DMS53 (cell line): ENCODE results near the gene SPECC1L.

Source experiments
- DNase-seq: peaks from one replicate; lab custom pipeline; 2025; lab: John Stamatoyannopoulos, UW

The SPECC1L gene

GRCh38 chr22:24359452-24360120 is 89.0 kb downstream of the SPECC1L start:
- no peak for DNase-seq

DNA sequence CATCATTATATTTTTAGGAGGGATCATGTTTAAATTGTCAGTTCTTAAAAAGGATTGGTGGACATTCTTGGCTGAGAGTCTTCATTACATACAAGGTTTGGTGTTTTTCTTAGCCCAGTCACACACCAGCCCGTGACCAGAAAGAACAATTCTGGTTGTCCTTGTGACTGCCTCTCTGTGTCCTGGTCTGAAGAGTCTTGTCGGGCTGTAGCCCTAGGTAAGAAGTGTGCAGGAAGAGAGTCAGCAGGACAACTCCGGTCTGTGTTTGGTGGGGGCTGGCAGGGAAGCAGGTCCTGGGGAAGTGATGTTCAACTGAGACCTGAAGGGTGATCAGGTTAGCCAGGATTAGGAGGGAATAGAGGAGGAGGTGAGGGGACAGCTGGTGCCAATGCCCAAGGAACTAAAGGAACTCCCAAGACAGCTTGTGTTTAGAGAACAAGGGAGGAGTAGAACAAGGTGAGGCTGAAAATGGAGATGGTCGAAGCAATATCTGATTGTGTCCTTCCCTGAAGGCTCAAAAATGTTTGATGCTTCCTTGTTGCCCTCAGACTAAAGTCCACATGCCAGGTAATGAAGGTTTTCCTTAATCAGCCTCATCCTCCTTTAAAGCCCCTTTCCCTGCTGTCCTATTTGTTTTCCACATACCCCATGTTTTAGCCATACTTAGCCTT is 91.5 kb downstream of the SPECC1L start:
- DNase-seq = no peak

DNA sequence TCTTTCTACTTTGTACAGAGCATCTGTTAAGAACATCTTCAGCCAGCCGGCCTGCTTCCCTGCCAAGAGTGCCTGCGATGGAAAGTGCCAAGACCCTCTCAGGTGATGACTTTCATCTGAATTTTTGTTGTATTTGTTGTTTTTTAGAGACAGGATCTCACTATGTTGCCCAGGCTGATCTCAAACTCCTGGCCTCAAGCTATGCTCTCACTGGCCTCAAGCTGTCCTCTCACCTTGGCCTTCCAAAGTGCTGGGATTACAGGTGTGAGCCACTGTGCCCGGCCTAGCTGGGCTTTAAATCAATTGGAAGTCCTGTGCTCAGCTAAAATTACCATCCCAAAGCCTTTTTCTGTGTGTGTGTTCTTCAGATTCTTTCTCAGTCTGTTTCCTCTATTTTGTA is 92.6 kb downstream of the SPECC1L start:
- no peak for DNase-seq

- no peak for DNase-seq
Observed at GRCh38 chr22:24366701-24367100, 96.1 kb downstream of the SPECC1L start.

- no peak for DNase-seq
Observed at GRCh38 chr22:24367841-24368240, 97.2 kb downstream of the SPECC1L start.

DNA sequence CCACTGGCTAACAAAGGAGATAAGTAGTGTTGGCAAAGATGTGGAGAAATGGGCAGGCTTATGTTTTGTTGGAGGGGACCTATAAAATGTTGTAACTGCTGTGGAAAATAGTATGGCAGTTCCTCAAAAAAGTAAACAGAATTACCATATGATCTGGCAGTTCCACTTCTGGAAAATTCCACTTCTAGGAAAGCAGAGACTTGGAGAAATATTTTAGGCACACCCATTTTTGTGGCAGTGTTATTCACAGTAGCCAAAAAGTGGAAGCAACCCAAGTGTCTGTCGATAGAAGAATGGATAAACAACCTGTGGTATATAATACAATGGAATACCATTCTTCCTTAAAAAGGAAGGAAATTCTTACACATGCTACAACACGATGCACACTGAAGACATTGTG is 99.8 kb downstream of the SPECC1L start:
- DNase-seq = no peak

DNA sequence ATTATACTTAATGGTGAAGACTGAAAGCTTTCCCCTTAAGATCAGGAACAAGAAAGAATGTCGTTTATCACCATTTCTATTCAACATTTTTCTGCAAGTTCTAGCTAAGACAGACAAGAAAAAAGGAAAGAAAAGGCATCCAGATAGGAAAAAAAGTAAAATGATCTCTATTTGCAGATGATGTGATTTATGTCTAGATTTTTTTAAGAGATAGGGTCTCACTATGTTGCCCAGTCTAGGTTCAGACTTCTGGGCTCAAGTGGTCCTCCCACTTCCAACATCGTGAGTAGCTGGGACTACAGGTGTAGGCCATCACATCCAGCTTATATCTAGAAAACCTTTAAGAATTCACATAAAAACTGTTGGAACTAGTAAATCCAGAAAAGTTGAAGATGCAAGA is 105.4 kb downstream of the SPECC1L start:
- no peak for DNase-seq

DNA sequence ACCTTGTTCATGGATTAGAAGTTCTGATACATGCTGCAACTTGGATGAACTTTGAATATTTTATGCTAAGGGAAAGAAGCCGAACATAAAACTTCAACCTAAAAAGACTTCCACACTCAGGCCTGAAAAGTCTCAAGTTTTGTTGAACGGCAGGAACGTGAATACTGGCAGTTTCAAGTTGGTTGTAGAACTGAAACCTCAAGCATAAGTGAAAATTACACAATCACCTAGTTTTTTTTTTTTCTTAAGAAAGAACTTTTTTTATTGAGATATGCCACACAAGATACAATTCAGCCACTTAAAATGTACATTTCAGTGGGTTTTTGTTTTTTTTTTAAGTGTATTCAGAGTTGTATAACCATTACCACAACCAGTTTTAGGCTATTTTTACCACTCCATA is 106.0 kb downstream of the SPECC1L start:
- no peak for DNase-seq

- no peak for DNase-seq
Observed at GRCh38 chr22:24379536-24379935, 108.9 kb downstream of the SPECC1L start.

- DNase-seq = no peak
Observed at GRCh38 chr22:24380220-24380904, 109.7 kb downstream of the SPECC1L start.

DNA sequence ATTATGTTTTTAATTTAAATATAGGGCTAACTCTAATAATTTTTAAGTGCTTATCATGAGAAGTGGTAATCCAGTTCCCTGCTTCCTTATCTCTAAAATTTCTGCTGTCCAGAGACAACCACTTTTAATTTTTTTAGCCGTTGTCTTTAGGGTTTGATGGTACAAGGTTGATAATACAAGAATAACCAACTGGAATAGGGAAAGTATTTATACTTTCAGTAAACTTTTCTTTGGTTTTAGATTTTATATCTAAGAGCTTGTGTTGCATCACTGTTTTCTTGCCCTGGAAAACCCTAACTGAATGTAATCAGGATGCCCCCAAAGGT is 110.2 kb downstream of the SPECC1L start:
- no peak for DNase-seq

DNA sequence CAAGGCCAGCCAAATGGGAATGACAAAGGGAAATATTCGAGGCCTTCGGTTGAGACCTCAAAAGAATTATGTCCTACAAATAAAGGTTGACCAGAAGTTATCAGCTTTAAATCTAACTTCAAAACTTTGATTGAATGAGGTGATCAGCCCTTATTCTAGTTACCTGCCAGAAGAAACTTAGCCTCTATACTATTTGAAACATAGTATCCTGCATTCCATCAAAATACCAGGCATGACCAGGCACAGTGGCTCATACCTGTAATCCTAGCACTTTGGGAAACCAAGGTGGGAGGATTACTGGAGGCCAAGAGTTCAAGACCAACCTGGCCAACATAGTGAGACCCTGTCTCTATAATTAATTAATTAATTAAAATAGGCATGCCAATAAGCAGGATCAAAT is 112.4 kb downstream of the SPECC1L start:
- no peak for DNase-seq

DNA sequence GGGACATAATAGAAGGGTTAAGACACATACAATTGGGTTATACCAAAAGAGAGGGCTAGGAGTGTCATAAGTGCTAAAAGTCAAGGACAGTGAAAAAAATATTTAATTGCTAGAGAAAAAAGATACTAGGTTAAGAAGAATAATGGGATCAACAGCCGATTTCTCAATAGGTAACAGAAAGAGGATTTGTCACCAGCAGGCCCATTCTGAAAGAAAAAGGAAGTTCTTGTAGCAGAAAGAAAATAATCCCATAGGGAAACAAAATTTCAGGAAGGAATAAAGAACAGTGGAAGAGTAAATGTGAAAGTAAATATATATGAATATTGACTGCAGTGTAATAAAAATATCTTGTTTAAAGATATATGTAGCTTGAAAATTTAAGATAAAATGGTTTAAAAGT is 113.5 kb downstream of the SPECC1L start:
- no peak for DNase-seq

- DNase-seq = no peak
Observed at GRCh38 chr22:24386937-24387471, 116.4 kb downstream of the SPECC1L start.

- no peak for DNase-seq
Observed at GRCh38 chr22:24389680-24390079, 119.0 kb downstream of the SPECC1L start.

GRCh38 chr22:24390156-24390555 is 119.5 kb downstream of the SPECC1L start:
- DNase-seq = no peak

GRCh38 chr22:24390576-24390975 is 119.9 kb downstream of the SPECC1L start:
- no peak for DNase-seq

- DNase-seq = no peak
Observed at GRCh38 chr22:24391836-24392217, 121.2 kb downstream of the SPECC1L start.

DNA sequence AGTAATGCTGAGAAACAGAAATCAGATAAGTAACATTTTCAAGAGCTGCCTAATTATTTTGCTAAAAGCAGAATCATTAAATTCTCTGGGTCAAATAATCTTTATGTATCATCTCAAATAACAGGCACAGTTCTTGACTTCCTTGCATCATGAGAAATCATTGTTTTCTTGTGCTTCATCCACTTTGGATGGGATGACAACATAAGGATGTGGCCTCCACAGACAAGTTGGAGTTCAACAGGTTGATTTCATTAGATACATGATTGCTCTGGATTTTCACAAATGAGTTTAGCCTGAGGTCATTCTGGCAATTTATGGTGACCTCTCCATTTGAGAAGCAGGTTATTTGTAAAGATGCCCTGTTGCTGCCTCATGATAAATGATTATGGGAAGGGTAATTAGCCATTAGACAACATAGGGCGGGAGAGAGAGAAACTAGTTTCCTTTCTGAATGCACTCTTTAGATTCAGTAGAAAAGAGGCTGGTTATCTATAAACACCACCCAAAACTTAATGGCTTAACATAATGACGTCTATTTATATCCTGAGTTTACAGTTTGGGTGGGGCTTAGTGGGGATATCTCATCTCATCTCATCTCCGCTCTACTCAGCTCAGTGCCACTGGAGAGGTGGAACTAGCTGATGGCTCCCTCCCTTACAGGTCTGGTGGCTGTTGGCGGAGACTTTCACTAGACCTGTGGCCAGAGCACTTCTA is 121.7 kb downstream of the SPECC1L start:
- no peak for DNase-seq

- DNase-seq = no peak
Observed at GRCh38 chr22:24393012-24393559, 122.5 kb downstream of the SPECC1L start.

DNA sequence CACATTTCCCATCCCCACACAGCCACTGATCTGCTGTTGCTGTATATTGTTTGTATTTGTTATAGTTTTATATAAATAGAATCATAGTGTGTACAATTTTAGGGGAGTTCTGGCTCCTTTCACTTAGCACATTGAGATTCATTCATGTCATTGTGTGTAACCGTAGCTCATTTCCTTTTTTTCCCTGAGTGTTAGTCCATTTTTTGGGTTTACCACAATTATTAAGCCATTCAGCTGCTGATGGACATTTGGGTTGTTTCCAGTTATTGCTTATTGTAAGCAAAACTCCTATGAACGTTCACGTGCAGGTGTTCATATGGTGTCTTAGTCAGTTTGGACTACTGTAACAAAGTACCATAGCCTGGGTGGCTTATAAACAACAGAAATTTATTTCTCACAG is 123.2 kb downstream of the SPECC1L start:
- DNase-seq = no peak

- DNase-seq = no peak
Observed at GRCh38 chr22:24394254-24394653, 123.6 kb downstream of the SPECC1L start.
